Superior temporal gyrus (tissue), 1 donor: ENCODE data around the gene ZNF316.
"Not testable (repeated sequence)": the region's sequence is repeated elsewhere in the genome, so short reads cannot be mapped to it uniquely, and the experiment has no call there.

Experiments used
- DNase-seq: peaks from one replicate; pipeline ENCODE4 v3.0.0-alpha.2; 2016; ENCODE audit errors: extremely low spot score

Gene ZNF316

DNA sequence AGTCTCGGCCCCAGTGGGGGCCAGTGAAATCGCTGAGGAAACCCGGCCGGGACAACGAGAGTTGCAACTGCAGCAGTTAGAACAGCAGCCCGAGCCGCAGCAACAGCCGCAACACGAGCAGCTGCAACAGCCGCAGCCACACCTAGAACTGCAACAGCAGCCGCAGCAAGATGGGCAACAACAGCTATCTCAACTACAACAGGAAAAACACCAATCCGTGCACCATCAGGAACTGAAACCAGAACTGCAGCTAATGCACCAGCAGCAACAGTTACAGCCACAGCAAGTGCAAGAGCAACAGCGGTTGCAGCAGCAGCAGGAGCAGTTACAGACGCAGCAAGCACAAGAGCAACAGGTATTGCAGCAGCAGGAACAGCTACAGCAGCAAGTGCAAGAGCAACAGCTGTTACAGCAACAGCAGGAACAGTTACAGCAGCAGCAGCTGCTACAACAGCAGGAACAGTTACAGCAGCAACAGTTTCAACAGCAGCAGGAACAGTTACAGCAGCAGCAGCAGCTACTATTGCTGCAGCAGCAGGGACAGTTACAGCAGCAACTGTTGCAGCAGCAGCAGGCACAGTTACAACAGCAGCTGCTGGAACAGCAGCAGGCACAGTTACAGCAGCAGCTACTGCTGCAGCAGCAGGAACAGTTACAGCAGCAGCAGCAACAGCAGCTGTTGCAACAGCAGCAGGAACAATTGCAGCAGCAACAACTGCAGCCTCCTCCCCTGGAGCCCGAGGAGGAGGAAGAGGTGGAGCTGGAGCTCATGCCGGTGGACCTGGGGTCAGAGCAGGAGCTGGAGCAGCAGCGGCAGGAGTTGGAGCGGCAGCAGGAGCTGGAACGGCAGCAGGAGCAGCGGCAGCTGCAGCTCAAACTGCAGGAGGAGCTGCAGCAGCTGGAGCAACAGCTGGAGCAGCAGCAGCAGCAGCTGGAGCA, 15.7 kb upstream of the ZNF316 start:
- no peak for DNase-seq

- no peak for DNase-seq
Measured at GRCh38 chr7:6622134-6622710, 14.9 kb upstream of the ZNF316 start.

DNA sequence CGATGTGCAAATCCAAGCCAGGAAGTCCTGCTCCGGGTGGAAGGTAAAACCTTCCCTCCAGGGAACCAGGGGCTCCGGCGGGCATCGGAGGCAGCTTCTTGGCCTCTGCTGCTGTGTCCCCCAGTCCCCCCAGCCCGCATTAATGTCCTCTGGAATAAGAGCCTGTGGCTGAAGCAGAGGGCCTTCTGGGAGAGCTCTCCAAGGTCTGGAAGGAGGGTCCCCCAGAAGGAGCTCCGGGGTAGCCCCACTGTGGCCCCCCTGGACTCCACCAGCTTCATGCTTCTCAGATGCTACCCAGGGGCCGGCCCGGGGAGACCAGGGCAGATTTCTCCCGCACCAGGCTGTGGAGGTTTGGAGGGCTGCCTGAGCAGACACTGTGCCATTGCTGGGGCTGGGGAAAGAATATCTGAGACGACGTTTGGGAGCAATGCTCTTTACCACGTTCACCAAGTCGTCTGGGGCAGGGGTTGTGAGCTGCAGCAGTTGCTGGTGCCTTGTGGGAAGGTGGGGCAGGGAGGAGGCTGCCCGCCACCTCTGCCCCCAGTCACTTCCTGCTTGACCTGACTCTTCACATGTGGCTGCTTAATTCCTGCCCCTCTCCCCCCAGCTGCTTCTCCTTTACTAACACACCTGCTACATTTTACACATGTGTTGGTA, 13.4 kb upstream of the ZNF316 start:
- no peak for DNase-seq

DNA sequence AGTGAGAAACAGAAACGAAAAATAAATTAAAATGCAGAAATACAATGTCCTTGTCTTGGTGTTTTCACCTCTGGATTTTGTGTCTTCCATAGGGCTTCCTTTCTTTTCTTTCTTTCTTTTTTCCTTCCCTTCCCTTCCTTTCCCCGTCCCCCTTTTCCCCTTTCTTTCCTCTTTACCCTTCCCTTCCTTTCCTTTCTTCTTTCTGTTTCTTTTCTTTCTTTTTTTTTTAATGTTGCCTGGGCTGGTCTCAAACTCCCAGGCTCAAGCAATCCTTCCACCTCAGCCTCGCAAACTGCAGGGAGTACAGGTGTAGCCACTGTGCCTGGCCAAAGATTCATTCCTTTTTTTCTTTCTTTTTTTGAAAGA, 12.9 kb upstream of the ZNF316 start:
- no peak for DNase-seq

DNA sequence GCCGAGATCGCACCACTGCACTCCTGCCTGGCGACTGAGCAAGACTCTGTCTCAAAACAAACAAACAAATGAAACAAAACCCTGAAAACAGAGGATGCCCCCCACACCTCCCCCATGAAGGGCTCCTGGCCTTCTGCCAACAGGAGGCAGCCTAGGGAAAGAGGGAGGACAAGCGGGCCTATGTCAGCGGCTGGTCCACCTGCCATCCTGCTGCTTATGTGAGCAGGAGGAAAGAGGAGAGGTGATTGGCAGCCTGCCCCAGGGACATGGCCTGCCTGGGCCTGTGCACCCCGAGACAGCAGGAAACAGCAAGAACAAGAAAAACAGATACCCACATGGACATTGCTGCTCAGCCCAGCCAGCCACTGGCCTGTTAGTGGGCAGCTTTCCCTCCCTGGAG, 9.1 kb upstream of the ZNF316 start:
- no peak for DNase-seq

DNA sequence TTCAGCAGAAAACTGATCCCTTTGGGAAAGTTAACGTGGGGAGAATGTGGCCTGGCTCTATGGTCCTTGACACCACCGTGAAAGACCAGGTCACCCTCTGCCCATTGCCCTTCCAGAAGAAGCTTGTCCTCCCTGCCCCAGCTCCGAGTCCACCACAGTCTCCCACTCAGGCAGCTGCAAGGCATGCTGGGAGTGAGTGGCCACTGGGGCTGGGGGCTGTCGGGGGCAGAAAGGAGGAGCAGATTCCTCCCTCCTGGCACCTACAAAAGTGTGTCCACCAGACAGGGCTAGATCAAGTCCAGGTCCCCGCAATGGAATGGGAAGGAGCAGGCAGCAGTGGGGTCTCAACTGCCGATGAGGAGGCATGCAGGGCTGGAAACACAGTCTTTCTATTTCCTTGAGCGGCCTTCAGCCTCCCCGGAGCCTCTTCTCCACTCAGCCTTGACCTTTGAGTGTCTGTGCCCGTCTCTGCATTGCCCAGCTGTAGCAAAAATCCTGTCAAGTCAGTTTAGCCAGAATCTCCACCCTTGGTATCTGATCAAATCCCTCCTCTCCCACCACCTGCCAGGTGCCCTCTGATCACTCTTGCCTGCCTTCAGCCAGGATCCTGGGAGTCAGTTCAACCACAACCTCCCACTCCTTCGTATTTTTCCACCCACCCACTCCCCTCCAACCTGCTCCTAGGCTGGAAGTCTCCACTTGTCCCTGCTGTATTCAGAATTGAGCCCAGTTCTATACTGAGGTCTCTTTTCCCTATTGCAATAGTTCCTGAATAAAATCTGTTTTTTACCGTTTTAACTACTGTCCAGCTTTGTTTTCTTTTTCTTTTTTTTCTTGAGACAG, 6.9 kb upstream of the ZNF316 start:
- DNase-seq, result no peak

GRCh38 chr7:6631605-6632004, 5.5 kb upstream of the ZNF316 start:
- DNase-seq, result no peak

GRCh38 chr7:6634021-6634420, 3.1 kb upstream of the ZNF316 start:
- DNase-seq, result no peak

DNA sequence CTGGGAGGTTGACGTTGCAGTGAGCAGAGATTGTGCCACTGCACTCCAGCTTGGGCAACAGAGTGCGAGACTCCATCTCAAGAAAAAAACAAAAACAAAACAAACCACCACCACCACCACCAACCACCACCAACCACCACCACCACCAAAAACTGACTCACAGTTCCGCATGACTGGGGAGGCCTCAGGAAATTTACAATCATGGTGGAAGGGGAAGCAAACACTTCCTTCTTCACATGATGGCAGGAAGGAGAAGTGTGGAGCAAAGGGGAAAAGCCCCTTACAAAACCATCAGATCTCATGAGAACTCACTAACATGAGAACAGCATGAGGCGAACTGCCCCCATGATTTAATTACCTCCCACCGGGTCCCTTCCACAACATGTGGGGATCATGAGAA, 2.1 kb upstream of the ZNF316 start:
- DNase-seq, result not testable (repeated sequence)

DNA sequence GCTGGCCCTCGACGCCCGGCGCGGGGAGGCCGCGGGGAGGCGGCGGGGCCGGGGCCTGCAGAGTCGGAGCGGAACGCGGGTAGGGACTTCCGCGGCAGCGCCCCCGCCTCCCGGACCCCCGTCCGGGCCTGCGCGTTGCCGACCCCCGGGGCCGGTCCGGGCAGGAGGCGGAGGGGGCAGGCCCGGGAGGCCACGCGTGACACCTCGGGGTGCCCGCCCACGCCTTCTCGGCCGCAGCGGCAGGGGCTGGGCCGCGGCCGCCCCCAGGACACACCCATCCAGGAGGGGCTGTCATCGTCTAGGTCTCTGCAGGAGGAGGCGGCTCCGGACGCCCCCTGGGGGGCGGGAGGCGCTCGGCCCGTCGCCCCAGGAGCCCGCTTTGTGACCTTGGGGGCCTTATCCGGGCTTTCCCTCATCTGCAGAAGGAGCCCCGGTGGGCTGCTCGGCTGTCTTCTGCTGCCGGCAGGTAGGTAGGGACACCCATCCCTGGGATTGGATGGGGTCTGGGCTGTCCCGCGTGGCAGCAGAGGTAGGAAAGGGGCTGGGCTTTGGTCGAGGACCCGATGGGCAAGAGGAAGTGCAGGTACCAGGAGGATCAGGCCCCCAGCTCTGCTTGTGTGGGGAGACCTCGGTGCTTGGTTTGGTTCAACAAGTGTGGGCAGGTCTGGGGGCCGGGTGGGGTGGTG, 569 bp downstream of the ZNF316 start:
- DNase-seq, result no peak

DNA sequence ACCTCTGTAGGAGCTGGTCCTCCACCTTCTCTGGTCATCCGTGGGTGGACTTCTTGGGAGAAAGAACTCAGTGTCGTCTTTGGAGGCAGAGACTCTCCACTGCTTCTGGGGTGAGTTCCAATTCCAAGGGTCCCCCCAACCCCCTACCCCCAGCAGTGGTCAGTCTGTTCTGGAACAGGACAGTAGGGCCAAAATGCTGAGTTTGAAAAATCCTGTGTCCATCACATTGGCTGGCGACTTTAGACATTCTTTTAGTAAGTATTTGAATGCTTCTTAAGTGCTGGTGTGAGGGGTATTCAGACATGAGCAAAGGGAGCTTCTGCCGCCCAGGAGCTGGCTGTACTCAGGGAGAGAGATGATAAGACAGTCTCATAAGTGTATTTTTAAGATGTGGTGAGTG, 1.9 kb downstream of the ZNF316 start:
- no peak for DNase-seq

DNA sequence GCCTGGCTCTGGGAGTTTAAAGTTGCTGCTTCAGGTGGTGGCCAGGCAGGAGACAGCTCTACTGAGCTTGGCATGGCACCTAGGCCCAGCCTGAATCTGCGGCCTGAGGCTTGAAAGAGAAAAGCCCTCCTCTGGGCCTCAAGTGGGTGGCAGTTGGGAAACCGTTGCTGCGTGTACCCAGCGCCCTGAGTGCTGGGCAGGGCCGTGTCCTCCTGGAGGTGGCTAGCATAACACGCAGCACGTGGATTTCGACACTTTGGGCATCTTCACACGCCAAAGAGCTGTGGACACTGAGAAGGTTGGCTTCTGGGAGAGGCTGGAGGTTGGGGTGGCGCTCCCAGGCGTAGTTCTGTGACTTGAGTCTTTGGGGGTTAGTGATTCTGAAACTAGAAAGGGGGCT, 2.5 kb downstream of the ZNF316 start:
- no peak for DNase-seq

DNA sequence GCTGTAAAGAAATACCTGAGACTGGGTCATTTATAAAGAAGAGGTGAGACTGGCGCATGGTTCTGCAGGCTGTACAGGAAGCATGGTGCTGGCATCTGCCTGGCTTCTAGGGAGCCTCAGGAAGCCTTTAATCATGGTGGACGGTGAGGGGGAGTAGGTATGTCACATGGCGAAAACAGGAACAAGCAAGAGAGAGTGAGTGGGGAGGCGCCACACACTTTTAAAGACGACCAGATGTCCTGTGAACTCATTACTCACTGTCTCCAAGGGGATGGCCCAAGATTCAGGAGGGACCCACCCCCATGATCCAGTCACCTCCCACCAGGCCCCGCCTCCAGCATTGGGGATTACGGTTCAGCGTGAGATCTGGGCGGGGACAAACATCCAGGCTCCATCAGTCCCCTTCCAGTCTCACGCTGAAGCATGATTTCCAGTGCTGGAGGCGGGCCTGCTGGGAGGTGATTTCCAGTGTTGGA, 3.2 kb downstream of the ZNF316 start:
- no peak for DNase-seq

DNA sequence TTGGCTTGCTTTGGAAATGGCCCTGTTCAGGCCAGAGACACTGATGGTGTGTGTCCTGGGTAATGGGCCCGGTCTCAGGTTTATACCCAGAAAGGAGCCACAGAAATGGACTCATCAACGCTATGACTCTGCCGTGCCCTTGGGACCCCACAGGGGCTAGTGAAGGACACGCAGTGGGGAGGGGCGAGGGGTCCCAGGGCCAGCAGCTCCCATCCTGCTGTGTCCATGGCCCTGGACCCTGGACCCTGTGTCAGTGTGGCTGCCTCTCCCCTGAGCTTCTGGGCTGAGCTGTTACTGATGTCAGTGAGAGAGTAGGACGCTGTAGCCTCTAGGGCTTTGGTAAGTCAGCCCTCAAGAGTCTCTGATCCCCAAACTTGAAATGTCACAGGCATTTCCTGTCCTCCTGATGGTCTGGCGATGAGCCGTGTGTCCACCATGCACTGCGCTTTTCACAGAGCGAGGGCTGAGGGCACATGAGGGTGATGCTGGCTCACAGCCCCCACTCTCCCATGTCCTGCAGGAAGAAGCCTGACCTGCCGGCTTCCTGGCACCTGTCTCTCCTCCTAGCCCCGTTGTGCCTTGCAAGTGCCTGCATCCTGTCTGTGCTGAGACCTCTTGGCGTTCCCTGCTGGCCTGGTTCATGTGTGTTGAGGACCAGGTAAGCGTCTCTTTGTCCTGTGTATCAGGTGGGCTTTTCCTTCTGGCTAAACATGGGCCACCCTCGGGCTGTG, 4.4 kb downstream of the ZNF316 start:
- no peak for DNase-seq

DNA sequence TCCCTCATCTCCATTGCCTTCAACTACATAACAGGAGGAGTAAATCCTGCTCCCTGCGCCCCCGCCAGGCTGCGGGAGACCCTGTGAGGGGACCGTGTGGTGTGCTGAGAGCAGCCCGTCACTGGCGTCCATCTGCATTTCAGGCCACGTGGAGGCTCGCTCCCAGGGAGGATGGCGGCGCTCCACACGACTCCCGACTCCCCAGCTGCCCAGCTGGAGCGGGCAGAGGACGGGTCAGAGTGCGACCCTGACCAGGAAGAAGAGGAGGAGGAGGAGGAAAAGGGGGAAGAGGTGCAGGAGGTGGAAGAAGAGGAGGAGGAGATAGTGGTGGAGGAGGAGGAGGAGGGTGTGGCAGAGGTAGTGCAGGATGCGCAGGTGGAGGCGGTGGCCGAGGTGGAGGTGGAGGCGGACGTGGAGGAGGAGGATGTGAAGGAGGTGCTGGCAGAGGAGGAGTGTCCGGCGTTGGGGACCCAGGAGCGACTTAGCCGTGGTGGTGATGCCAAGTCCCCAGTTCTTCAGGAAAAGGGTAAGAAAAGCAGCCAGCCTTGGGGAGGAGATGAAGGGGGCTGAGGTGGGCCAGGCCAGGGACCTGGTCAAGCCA, 5.2 kb downstream of the ZNF316 start:
- no peak for DNase-seq

DNA sequence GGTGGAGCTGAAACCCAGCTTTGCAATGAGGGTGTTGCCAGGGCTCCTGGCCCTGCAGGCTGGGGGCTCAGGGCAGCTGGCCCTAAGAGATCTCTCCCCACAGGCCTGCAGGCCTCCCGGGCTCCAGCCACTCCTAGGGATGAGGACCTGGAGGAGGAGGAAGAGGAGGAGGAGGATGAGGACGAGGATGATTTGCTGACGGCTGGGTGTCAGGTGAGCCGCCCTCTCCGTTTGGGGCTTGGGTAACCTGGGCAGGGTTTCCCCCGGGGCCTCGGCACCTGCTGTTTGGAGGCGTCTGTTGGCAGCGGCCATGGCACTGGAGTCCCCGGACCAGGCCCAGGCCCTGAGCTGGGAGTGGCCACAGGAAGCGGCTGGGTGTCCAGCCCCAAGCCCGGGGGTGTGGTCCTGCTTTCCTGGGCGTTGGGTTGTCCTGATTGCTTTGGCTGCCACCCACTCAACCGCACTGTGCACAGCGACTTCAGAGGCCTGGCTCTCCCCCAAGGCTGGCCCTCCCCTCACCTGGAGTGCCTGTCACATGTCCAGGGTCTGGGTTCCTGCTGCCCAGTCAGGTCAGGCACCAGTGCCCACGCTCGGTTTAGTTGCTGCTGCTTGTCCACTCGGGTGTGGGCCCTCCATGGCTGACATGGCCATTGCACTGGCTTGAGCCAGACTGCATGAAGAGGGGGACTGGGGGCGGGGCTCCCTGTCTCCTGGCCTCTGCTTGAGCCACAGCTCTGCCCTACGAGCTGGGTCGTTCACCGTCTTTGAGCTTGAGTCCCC, 5.9 kb downstream of the ZNF316 start:
- no peak for DNase-seq

- no peak for DNase-seq
Measured at GRCh38 chr7:6643915-6644625, 7.0 kb downstream of the ZNF316 start.

DNA sequence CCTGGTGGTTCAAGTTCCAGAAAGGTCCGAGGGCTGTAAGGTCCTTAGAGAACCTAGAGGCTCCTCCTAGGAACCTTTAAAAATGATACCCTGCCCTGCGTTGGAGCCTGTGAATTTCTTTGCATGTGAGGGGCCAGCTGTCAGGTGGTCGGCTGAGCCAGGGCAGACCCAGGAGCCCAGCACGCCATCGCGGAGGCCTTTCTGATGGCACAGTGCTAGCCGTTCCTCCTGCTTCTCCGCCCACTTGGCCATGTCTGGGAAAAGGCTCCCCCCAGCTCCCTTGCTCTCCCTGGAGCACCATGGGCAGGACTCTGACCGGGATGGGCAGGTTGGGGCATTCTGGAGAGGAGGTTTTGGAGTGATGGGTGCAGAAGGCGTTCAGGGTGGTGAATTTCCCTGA, 7.6 kb downstream of the ZNF316 start:
- no peak for DNase-seq

DNA sequence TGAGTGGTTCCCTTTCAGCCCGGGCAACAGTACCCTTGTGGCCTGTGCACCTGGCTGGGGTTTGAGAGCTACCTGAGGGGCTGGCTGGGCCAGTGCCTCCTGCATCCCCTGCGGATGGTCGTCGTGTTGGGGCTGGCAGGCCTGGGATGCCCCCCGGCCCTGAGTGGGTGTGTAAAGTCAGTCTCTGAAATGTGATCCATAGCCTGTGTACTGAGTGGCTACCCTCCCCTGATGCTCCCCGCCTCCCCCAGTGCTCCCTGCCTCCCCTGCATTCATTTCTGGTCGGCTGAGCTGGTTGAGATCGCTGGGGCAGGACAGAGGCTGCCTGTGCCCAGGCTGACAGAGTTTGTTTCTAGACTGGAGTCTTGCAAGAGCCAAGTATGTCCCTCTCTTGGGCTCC, 9.3 kb downstream of the ZNF316 start:
- DNase-seq, result no peak
